B cell (primary cell): Measurements from ENCODE around the gene FARP1. TPM values are rescaled to one million over a fixed set of nuclear protein-coding genes. Genes with fewer than 3 reads are reported as not detected.

Experiments used
- ATAC-seq: fragments of 200-7000 bp; cut with Tn5 transposase; one replicate; pipeline ENCODE4 v1.10.0; 2021; ENCODE audit warnings: low read depth, mild to moderate bottlenecking, moderate number of reproducible peaks, moderate library complexity
- CTCF ChIA-PET: fragments of 350-600 bp; sonication (Branson Sonifier 250); formaldehyde crosslinking; loops from one replicate; lab custom pipeline; 2021; ENCODE audit warnings: antibody characterized with exemption, inconsistent platforms; lab: Charles Lee
- POLR2A ChIA-PET: fragments of 350-600 bp; sonication (Branson Sonifier 250); formaldehyde crosslinking; loops from one replicate; lab custom pipeline; 2021; ENCODE audit warnings: antibody characterized with exemption; lab: Charles Lee
- DNase-seq: peaks from one replicate; pipeline ENCODE4 v3.0.0; 2013
- H2AFZ ChIP-seq: 2 replicates; pipeline ENCODE4 v1.6.1; 2012; ENCODE audit warnings: mild to moderate bottlenecking, low read depth, low read length; ENCODE audit not compliant: insufficient read depth, poor library complexity, severe bottlenecking
- H3K27ac ChIP-seq, 2 donors: 1 replicate in 1 of 2; 2 replicates in 1 of 2; pipeline ENCODE4 v1.5.1; 2012 to 2013; ENCODE audit warnings: low read length in 2 of 2, mild to moderate bottlenecking in 2 of 2, moderate library complexity in 1 of 2
- H3K27me3 ChIP-seq, 4 experiments: fragments of 200-600 bp in 1 of 4; sonication (generic) in 1 of 4; replicated peaks in 1 of 4; 1 replicate in 2 of 4; 2 replicates in 2 of 4; pipeline versions ENCODE4 v1.6.1 to v1.7.0; 2013 to 2016; ENCODE audit warnings: low read length in 3 of 4, mild to moderate bottlenecking in 2 of 4, mixed read lengths in 1 of 4, moderate library complexity in 1 of 4; ENCODE audit not compliant: insufficient read depth in 4 of 4, control insufficient read depth in 3 of 4; ENCODE audit errors: control extremely low read depth in 1 of 4
- H3K36me3 ChIP-seq, 2 experiments: replicated peaks in 1 of 2; 1 replicate in 1 of 2; 2 replicates in 1 of 2; pipeline versions ENCODE4 v1.6.1 to v1.7.1; 2013; ENCODE audit warnings: low read length in 1 of 2; ENCODE audit not compliant: insufficient read depth in 2 of 2, control insufficient read depth in 1 of 2; ENCODE audit errors: control extremely low read depth in 1 of 2, extremely low read depth in 1 of 2
- H3K4me1 ChIP-seq, 2 donors: fragments of 200-600 bp in 1 of 2; sonication (generic) in 1 of 2; 1 replicate in 1 of 2; 2 replicates in 1 of 2; pipeline versions ENCODE4 v1.5.1 to v1.6.1; 2013 to 2017; ENCODE audit warnings: low read length in 2 of 2; ENCODE audit not compliant: control insufficient read depth in 2 of 2, insufficient read depth in 2 of 2
- H3K4me2 ChIP-seq: replicated peaks from 2 replicates; pipeline ENCODE3; 2012; ENCODE audit warnings: mild to moderate bottlenecking, low read depth, low read length; ENCODE audit not compliant: poor library complexity, severe bottlenecking
- H3K4me3 ChIP-seq, 5 experiments: fragments of 200-600 bp in 1 of 5; sonication (generic) in 1 of 5; 1 replicate in 3 of 5; 2 replicates in 2 of 5; pipeline versions ENCODE4 v1.5.1 to v1.7.0; 2011 to 2016; ENCODE audit warnings: low read length in 4 of 5, mild to moderate bottlenecking in 4 of 5, low read depth in 2 of 5, control low read depth in 1 of 5, moderate library complexity in 1 of 5; ENCODE audit not compliant: insufficient read depth in 1 of 5; ENCODE audit errors: control extremely low read depth in 1 of 5, extremely low read depth in 1 of 5
- H3K79me2 ChIP-seq: fragments of 200-600 bp; sonication (generic); one replicate; pipeline ENCODE4 v1.6.0; 2016; ENCODE audit warnings: low read length; ENCODE audit not compliant: control insufficient read depth, insufficient read depth
- H3K9ac ChIP-seq: fragments of 200-600 bp; sonication (generic); 2 replicates; pipeline ENCODE4 v1.6.1; 2017; ENCODE audit warnings: mild to moderate bottlenecking, low read length, moderate library complexity
- H3K9me3 ChIP-seq, 3 donors: one replicate each; pipeline versions ENCODE4 v1.6.1 to v1.7.1; 2013; ENCODE audit warnings: low read length in 2 of 3; ENCODE audit not compliant: control insufficient read depth in 2 of 3, insufficient read depth in 1 of 3; ENCODE audit errors: control extremely low read depth in 1 of 3
- H4K20me1 ChIP-seq: 2 replicates; pipeline ENCODE4 v1.6.0; 2012; ENCODE audit warnings: mild to moderate bottlenecking, low read length; ENCODE audit not compliant: insufficient read depth, control insufficient read depth, poor library complexity, severe bottlenecking
- H3K27ac Mint-ChIP-seq: one replicate; pipeline ENCODE4 v1.8.0; 2021; ENCODE audit warnings: mixed read lengths
- H3K27me3 Mint-ChIP-seq: one replicate; pipeline ENCODE4 v1.8.0; 2021; ENCODE audit warnings: mixed read lengths
- H3K4me1 Mint-ChIP-seq: one replicate; pipeline ENCODE4 v1.8.0; 2021; ENCODE audit warnings: mixed read lengths
- H3K4me3 Mint-ChIP-seq: one replicate; pipeline ENCODE4 v1.8.0; 2021; ENCODE audit warnings: mixed read lengths
- H3K9me3 Mint-ChIP-seq: one replicate; pipeline ENCODE4 v1.8.0; 2022; ENCODE audit warnings: mixed read lengths; ENCODE audit not compliant: insufficient read depth
- CTCF ChIP-seq: fragments of 200-600 bp; IDR thresholded peaks from one replicate; pipeline ENCODE4 v1.8.0; 2022; ENCODE audit warnings: antibody characterized with exemption, mild to moderate bottlenecking
- EZH2 ChIP-seq: IDR thresholded peaks from 2 replicates; pipeline ENCODE4 v1.6.1; 2012; ENCODE audit warnings: borderline replicate concordance, low read depth, mild to moderate bottlenecking, moderate library complexity, low read length; ENCODE audit not compliant: insufficient read depth, poor library complexity, severe bottlenecking
- WGBS: methylation state at CpG from one replicate; pipeline ENCODE4 v1.1.5; 2013; ENCODE audit warnings: missing lambda C conversion rate; ENCODE audit not compliant: insufficient coverage; 5-methylcytosine and 5-hydroxymethylcytosine counted together
- intact Hi-C: fragments of 100-400 bp; cut with micrococcal nuclease; formaldehyde crosslinking; loops from one replicate; pipeline ENCODE4 v1.10.0; 2022
- polyA plus RNA-seq: library from polyadenylated mRNA; depleted of rRNA; stranded (reverse); fragments of >200 nt; gene quantifications from 2 replicates; pipeline ENCODE4 v1.2.3, GENCODE V29; 2012
- total RNA-seq, 2 donors: library from RNA; stranded (reverse); fragments of 120-200 nt in 1 of 2; gene quantifications; 1 replicate in 1 of 2; 2 replicates in 1 of 2; pipeline versions ENCODE4 v1.2.3 to v1.2.4, GENCODE V29; 2013 to 2022

Gene FARP1
- total and polyA plus RNA-seq, 2 donors (not counting 1 experiment from before 2014, with no cell fraction given) = 0.15 to 1.5 TPM

GRCh38 chr13:98428256-98428966, 285.5 kb downstream of the FARP1 start:
- no peaks in the 10 kb centered on the region for H3K9me3 Mint-ChIP-seq
- H3K27me3 Mint-ChIP-seq = peaks cover 36% of the 10 kb centered on the region
- CTCF ChIA-PET = interaction anchor here (1.6 kb wide), 1 partner anchor 17 kb away, joined by 3 read pairs; no protein-coding TSS in a partner anchor
- DNase-seq = no peak
- H2AFZ ChIP-seq = no peak overlapping the region
- H3K27ac ChIP-seq = no peak overlapping the region
- no peak for ATAC-seq
- POLR2A ChIA-PET = no interaction called here
- H3K27me3 ChIP-seq = peaks cover 0 to 8% (median 0%) of the 10 kb centered on the region in 4 experiments
- no peaks in the 10 kb centered on the region for H3K9me3 ChIP-seq
- TF ChIP-seq CTCF (no peak), EZH2 (no peak)
- no peak overlapping the region for H3K27ac Mint-ChIP-seq
- H3K36me3 ChIP-seq = no peaks in the 10 kb centered on the region
- no peak overlapping the region for H3K4me3 Mint-ChIP-seq
- intact Hi-C loops = no loop called here
- H3K9ac ChIP-seq = no peak overlapping the region
- no peaks in the 10 kb centered on the region for H4K20me1 ChIP-seq
- H3K4me2 ChIP-seq = no peak overlapping the region
- H3K4me1 ChIP-seq = no peaks in the 10 kb centered on the region
- H3K4me1 Mint-ChIP-seq = no peaks in the 10 kb centered on the region
- no peak overlapping the region for H3K4me3 ChIP-seq
- H3K79me2 ChIP-seq = no peaks in the 10 kb centered on the region
- 95% methylated on average over 13 of the region's 15 CpGs for WGBS

GRCh38 chr13:98429081-98429480, 286.2 kb downstream of the FARP1 start:
- Mint-ChIP-seq H3K27me3 (peaks cover 36% of the 10 kb centered on the region), H3K27ac (no peak overlapping the region), H3K4me1 (no peaks in the 10 kb centered on the region), H3K4me3 (no peak overlapping the region), H3K9me3 (no peaks in the 10 kb centered on the region)
- Histone ChIP-seq H3K4me2 (no peak overlapping the region), H3K9me3 (no peaks in the 10 kb centered on the region), H3K27me3 (peaks cover 0 to 8% (median 0%) of the 10 kb centered on the region in 4 experiments), H3K9ac (no peak overlapping the region), H4K20me1 (no peaks in the 10 kb centered on the region), H3K4me1 (no peaks in the 10 kb centered on the region), H3K36me3 (no peaks in the 10 kb centered on the region), H3K4me3 (no peak overlapping the region), H3K79me2 (no peaks in the 10 kb centered on the region), H2AFZ (no peak overlapping the region), H3K27ac (no peak overlapping the region)
- POLR2A ChIA-PET = no interaction called here
- intact Hi-C loops = no loop called here
- WGBS = 87% methylated on average over 10 of the region's 10 CpGs
- ATAC-seq (no peak), DNase-seq (no peak)
- TF ChIP-seq EZH2 (no peak), CTCF (no peak)
- CTCF ChIA-PET = no interaction called here
